K562 (cell line): ENCODE results near the gene HOXA7. TPM values are rescaled to one million over a fixed set of nuclear protein-coding genes. Genes with fewer than 3 reads are reported as not detected.

Experiments used
- ATAC-seq: fragments of 200-7000 bp; cut with Tn5 transposase; 3 replicates; pipeline ENCODE4 v1.9.1; 2020; ENCODE audit warnings: moderate library complexity
- BruUV-seq: library from RNA; stranded (reverse); fragments of 400-500 nt; replicated peaks from 2 replicates; lab custom pipeline; 2021; lab: Mats Ljungman, UMichigan
- CTCF ChIA-PET: fragments of 300-600 bp; formaldehyde crosslinking; extraction: SDS; loops from one replicate; lab custom pipeline; 2021; ENCODE audit warnings: low intra/inter-chr PET ratio; lab: Yijun Ruan, JAX
- POLR2A ChIA-PET: fragments of 300-600, 350-650 bp; sonication (Branson Sonifier 250); formaldehyde crosslinking; extraction: SDS; loops from one replicate; lab custom pipeline; 2021; ENCODE audit warnings: antibody characterized with exemption, inconsistent platforms; lab: Yijun Ruan, JAX
- DNase-seq, 4 experiments: peaks; one replicate each; pipeline versions ENCODE4 v3.0.0 to v3.0.0-alpha.2; 2011 to 2018; ENCODE audit warnings: low spot score in 3 of 4, mixed read lengths in 3 of 4; ENCODE audit errors: extremely low read depth in 1 of 4
- FAIRE-seq: peaks from 2 replicates; lab custom pipeline; 2011; peaks lifted over from hg19 to GRCh38; lab: Jason Lieb, UNC
- H2AFZ ChIP-seq: 2 replicates; pipeline ENCODE4 v1.6.0; 2011; ENCODE audit warnings: low read depth, low read length, control low read depth, inconsistent platforms
- H3K27ac ChIP-seq: fragments of 200-600 bp; 3 replicates; pipeline ENCODE4 v1.8.0; 2011; ENCODE audit warnings: low read depth, mild to moderate bottlenecking, control low read depth, inconsistent platforms, low read length, moderate library complexity, mixed read lengths; ENCODE audit errors: extremely low read depth
- H3K27me3 ChIP-seq, 2 experiments: fragments of 300-600 bp in 1 of 2; 2 replicates in 1 of 2; 3 replicates in 1 of 2; pipeline versions ENCODE4 v1.6.0 to v1.8.0; 2011; ENCODE audit warnings: inconsistent platforms in 2 of 2, low read length in 2 of 2, mild to moderate bottlenecking in 1 of 2, mixed read lengths in 1 of 2, moderate library complexity in 1 of 2; ENCODE audit not compliant: control insufficient read depth in 2 of 2, insufficient read depth in 2 of 2
- H3K36me3 ChIP-seq: fragments of 300-600 bp; 3 replicates; pipeline ENCODE4 v1.8.0; 2011; ENCODE audit warnings: mild to moderate bottlenecking, low read length, inconsistent platforms; ENCODE audit not compliant: control insufficient read depth, insufficient read depth
- H3K4me1 ChIP-seq, 2 experiments: fragments of 200-600 bp in 1 of 2; replicated peaks in 1 of 2; 2 replicates in 1 of 2; 3 replicates in 1 of 2; pipeline versions ENCODE4 v1.5.1 to v1.8.0; 2011; ENCODE audit warnings: inconsistent platforms in 2 of 2, low read length in 2 of 2, mild to moderate bottlenecking in 1 of 2, mixed read lengths in 1 of 2, moderate library complexity in 1 of 2; ENCODE audit not compliant: control insufficient read depth in 2 of 2, insufficient read depth in 2 of 2
- H3K4me2 ChIP-seq: 2 replicates; pipeline ENCODE4 v1.6.1; 2011; ENCODE audit warnings: low read length, control low read depth, inconsistent platforms, mixed read lengths; ENCODE audit not compliant: insufficient read depth
- H3K4me3 ChIP-seq: fragments of 200-600 bp; sonication (generic), shearing (Covaris generic); 2 replicates; pipeline ENCODE4 v1.5.1; 2016; ENCODE audit warnings: control low read depth, inconsistent platforms
- H3K79me2 ChIP-seq: fragments of 200-600 bp; 3 replicates; pipeline ENCODE4 v1.8.0; 2011; ENCODE audit warnings: low read length, inconsistent platforms; ENCODE audit not compliant: control insufficient read depth, insufficient read depth
- H3K9ac ChIP-seq, 2 experiments: 2 replicates each; pipeline versions ENCODE4 v1.6.0 to v1.6.1; 2011; ENCODE audit warnings: low read depth in 2 of 2, low read length in 2 of 2, control low read depth in 1 of 2, inconsistent platforms in 1 of 2, mild to moderate bottlenecking in 1 of 2, mixed read lengths in 1 of 2; ENCODE audit not compliant: insufficient read depth in 1 of 2
- H3K9me1 ChIP-seq: one replicate; pipeline ENCODE4 v1.6.0; 2011; ENCODE audit warnings: inconsistent platforms, mild to moderate bottlenecking, low read length, moderate library complexity; ENCODE audit not compliant: control insufficient read depth, insufficient read depth
- H3K9me3 ChIP-seq: replicated peaks from 2 replicates; pipeline ENCODE4 v1.5.1; 2011; ENCODE audit warnings: low read depth, low read length, inconsistent platforms; ENCODE audit not compliant: control insufficient read depth, insufficient read depth
- H4K20me1 ChIP-seq: replicated peaks from 2 replicates; pipeline ENCODE4 v1.6.1; 2011; ENCODE audit warnings: low read length, inconsistent platforms, mixed read lengths; ENCODE audit not compliant: control insufficient read depth, insufficient read depth
- EGR1 ChIP-seq: fragments of 450-650 bp; conservative IDR thresholded peaks from 2 replicates; pipeline ENCODE4 v1.6.1; 2017; ENCODE audit warnings: mild to moderate bottlenecking
- FOS ChIP-seq: IDR thresholded peaks from 3 replicates; pipeline ENCODE4 v1.6.1; 2011; ENCODE audit not compliant: insufficient read length; ENCODE audit errors: extremely low read depth
- ILK ChIP-seq: fragments of 450-650 bp; IDR thresholded peaks from 2 replicates; pipeline ENCODE4 v1.6.1; 2016; ENCODE audit warnings: missing genetic modification characterization, low read depth, mild to moderate bottlenecking, missing compliant biosample characterization, moderate library complexity, borderline replicate concordance
- PREB ChIP-seq: sonication (generic); formaldehyde crosslinking; IDR thresholded peaks from 2 replicates; pipeline ENCODE4 v1.8.1; 2023; ENCODE audit warnings: mild to moderate bottlenecking, missing genetic modification reagents
- SMAD4 ChIP-seq: fragments of 250-450 bp; sonication (Bioruptor Pico); conservative IDR thresholded peaks from 2 replicates; pipeline ENCODE4 v1.8.0; 2021; ENCODE audit warnings: inconsistent platforms, mild to moderate bottlenecking, moderate library complexity
- SRSF3 ChIP-seq: fragments of 200-400 bp; formaldehyde crosslinking; IDR thresholded peaks from 2 replicates; pipeline ENCODE4 v1.6.1; 2016; ENCODE audit warnings: mild to moderate bottlenecking, low read length, moderate library complexity; ENCODE audit not compliant: insufficient read depth
- STAT6 ChIP-seq: sonication (generic); formaldehyde crosslinking; IDR thresholded peaks from 2 replicates; pipeline ENCODE4 v1.8.1; 2023; ENCODE audit warnings: mild to moderate bottlenecking, missing genetic modification reagents
- ZBTB26 ChIP-seq: fragments of 450-650 bp; formaldehyde crosslinking; IDR thresholded peaks from 2 replicates; pipeline ENCODE4 v1.4.0; 2022; ENCODE audit warnings: missing genetic modification characterization
- ZBTB43 ChIP-seq: sonication (generic); formaldehyde crosslinking; IDR thresholded peaks from 2 replicates; pipeline ENCODE4 v1.8.0; 2023; ENCODE audit warnings: mild to moderate bottlenecking, missing genetic modification reagents
- ZNF274 ChIP-seq: IDR thresholded peaks from 2 replicates; pipeline ENCODE4 v1.6.1; 2011; ENCODE audit warnings: low read depth, mild to moderate bottlenecking, low read length, moderate library complexity, borderline replicate concordance
- WGBS: fragments of 100-300 bp; shearing (Covaris generic); methylation state at CpG from one replicate; pipeline ENCODE4 v1.1.6; 2016; ENCODE audit warnings: low coverage, mixed read lengths; ENCODE audit not compliant: insufficient coverage; ENCODE audit errors: missing lambda C conversion rate; 5-methylcytosine and 5-hydroxymethylcytosine counted together
- in situ Hi-C: fragments of 300-500 bp; cut with MboI; formaldehyde crosslinking; loops from 4 replicates; pipeline ENCODE4 v1.15.0; 2018; ENCODE audit warnings: inconsistent platforms, mixed read lengths
- intact Hi-C: fragments of 100-400 bp; cut with micrococcal nuclease; formaldehyde crosslinking; loops from 2 replicates; pipeline ENCODE4 v1.14.2; 2022
- polyA plus RNA-seq, 8 experiments: library from polyadenylated mRNA; depleted of rRNA in 4 of 8; stranded (reverse) in 5 of 8; unstranded in 3 of 8; fragments of >200 nt; fragmentation: Nextera tagmentation in 2 of 8; fragmentation: Illumina TruSeq in 1 of 8; extraction: Ambion mirVana in 2 of 8; extraction: Trizol in 1 of 8; gene quantifications; 2 replicates each; pipeline versions ENCODE4 v1.2.1 to v1.2.3, GENCODE V29; 2011 to 2014; ENCODE audit warnings: inconsistent platforms in 1 of 8, missing spikeins in 1 of 8
- total RNA-seq, 7 experiments: library from RNA; depleted of rRNA in 6 of 7; stranded (reverse); fragments of >200 nt in 6 of 7; fragmentation: Illumina TruSeq in 2 of 7; extraction: Trizol in 2 of 7; gene quantifications; 2 replicates each; pipeline versions ENCODE4 v1.2.1 to v1.2.3, GENCODE V29; 2011 to 2021; ENCODE audit warnings: low replicate concordance in 1 of 7

The HOXA7 gene
- total and polyA plus RNA-seq, 9 of the 15 experiments (the other 6 are each of a cell fraction or from before 2014, with no cell fraction given) = not detected

- TF ChIP-seq STAT6 (CRISPR knock-in tag) = no peak
- no peak for TF ChIP-seq EGR1
- TF ChIP-seq FOS = no peak
- no peak for TF ChIP-seq PREB (CRISPR knock-in tag)
- no peak for TF ChIP-seq SMAD4 (CRISPR knock-in tag)
- no peak for TF ChIP-seq ZBTB43 (CRISPR knock-in tag)
- no peak for TF ChIP-seq ZBTB26 (CRISPR knock-in tag)
- TF ChIP-seq ILK (tag) = no peak
- TF ChIP-seq ZNF274 = no peak
- no peak for TF ChIP-seq SRSF3
- TF ChIP-seq, all 486 proteins: peak for 0
- Histone ChIP-seq H3K27me3 (peaks cover 29 to 68% of the 10 kb centered on the region in 2 experiments), H3K4me2 (no peak overlapping the region), H3K9me1 (no peaks in the 10 kb centered on the region), H3K9ac (no peak overlapping the region), H3K4me3 (no peak overlapping the region), H2AFZ (no peak overlapping the region), H3K36me3 (no peaks in the 10 kb centered on the region), H3K9me3 (no peaks in the 10 kb centered on the region), H4K20me1 (no peaks in the 10 kb centered on the region; the same call in 1 of the 2 replicates), H3K4me1 (no peaks in the 10 kb centered on the region), H3K27ac (no peak overlapping the region), H3K79me2 (no peaks in the 10 kb centered on the region)
- POLR2A ChIA-PET = interaction anchor here (0.6 kb wide), 1 partner anchor 94 kb away, joined by 3 read pairs; no protein-coding TSS in a partner anchor
- CTCF ChIA-PET = no interaction called here
- DNase-seq (no peak), FAIRE-seq (no peak), ATAC-seq (no peak)
- WGBS = 15% methylated on average over 39 of the region's 42 CpGs
- BruUV-seq = no TSS peak
- in situ Hi-C loops (no loop called here), intact Hi-C loops (no loop called here)
These were observed 34.2 kb downstream of the HOXA7 start for GRCh38 chr7:27122077-27122910.
